Measurements from ENCODE around the gene OR2A14.
"Not testable (repeated sequence)": the region's sequence is repeated elsewhere in the genome, so short reads cannot be mapped to it uniquely, and the experiment has no call there.

Gene OR2A14

DNA sequence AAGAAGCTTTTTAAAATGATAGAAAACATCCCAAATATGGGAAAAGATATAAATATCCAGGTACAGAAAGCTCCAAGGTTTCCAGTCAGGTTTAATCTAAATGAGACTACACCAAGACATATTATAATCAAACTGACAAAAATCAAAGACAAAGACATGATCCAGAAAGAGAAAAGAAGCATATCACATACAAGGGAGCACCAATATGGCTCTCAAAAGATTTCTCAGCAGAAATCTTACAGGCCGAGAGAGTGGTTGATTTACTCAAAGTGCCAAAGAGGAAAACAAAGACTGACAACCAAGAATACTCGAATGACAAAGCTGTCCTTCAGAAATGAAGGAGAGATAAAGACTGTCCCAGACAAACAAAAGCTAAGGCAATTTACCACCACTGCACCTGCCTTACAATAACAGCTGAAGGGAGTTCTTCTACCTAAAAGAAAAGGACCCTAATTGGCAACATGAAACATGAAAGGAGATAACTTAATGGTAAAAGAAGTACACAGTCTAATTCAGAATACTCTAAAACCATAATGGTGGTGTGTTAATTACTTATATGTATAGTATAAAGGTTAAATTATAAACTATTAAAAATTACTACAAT, 25.4 kb downstream of the OR2A14 start:
- DNase-seq (ENCODE audit: low spot score): no peak

DNA sequence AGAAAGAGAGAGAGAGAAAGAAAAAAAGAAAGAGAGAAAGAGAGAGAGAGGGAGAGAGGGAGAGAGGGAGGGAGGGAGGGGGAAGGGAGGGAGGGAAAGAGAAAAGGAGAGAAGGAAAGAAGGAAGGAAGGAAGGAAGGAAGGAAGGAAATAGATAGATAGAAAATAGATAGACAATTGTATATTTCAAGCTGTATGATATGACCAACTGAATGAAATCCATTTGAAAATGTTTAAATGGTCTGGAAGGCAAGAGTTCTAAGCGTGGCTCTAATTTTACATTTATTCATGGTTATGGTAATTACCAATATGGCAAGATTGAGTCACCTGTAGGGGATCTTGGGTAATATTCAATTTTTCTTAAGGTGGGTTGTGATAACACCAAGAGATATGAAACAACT, 35.9 kb downstream of the OR2A14 start:
- no peak for DNase-seq (ENCODE audit: low spot score)

DNA sequence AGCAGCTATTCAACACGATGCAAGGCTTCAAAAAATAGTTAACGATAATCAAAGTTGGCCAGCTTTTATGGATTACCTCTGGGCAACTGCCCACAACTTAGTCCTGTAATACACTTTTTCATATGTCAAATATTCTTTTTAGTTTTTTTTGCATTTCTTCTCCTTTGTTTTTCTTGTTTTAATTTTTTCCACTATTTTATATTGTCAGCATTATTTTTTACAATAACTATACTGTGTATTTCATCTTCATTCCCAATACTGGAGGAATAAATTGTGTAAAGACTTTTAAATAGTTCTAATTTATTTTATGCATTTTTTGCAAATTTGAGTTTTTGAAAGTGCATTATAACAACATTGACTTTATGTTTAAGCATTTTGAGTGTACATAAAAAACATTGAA, 41.8 kb downstream of the OR2A14 start:
- DNase-seq (ENCODE audit: low spot score): no peak

DNA sequence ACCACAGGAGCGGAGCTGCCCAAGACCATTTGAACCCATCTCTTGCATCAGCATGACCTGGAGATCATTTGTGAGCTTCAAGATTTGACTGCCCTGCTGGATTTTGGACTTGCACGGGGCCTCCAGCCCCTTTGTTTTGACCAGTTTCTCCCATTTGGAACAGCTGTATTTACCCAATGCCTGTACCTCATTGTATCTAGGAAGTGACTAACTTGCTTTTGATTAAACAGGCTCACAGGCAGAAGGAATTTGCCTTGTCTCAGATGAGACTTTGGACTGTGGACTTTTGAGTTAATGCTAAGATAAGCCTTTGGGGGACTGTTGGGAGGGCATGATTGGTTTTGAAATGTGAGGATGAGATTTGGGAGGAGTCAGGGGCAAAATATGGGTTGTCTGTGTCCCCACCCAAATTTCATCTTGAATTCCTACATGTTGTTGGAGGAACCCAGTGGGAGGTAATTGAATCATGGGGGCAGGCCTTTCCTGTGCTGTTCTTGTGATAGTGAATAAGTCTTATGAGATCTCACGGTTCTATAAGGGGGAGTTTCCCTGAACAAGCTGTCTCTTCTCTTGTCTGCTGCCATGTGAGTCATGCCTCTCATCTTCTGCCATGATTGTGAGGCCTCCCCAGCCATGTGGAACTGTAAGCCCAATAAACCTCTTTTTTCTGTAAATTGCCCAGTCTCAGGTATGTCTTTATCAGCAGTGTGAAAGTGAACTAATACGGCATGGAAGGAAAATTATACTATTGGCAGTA, 48.8 kb downstream of the OR2A14 start:
- not testable (repeated sequence) for DNase-seq (ENCODE audit: low spot score)

DNA sequence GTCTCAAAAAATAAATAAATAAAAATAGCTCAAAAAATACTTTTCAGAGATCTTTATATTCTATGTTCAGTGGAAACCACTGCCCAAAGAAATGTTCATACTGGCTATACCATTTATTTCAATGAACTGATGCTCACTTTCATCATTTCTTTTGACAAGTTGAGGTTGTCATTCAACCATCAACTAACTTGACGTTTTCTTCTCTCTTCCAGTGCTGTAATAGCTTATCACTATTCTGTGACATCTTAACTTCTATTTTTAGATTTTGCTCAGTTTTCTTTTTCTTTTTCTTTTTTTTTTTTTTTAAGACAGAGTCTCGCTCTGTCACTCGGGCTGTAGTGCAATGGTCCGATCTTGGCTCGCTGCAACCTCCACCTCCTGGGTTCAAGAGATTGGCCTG, 51.6 kb downstream of the OR2A14 start:
- DNase-seq (ENCODE audit: low spot score): no peak

DNA sequence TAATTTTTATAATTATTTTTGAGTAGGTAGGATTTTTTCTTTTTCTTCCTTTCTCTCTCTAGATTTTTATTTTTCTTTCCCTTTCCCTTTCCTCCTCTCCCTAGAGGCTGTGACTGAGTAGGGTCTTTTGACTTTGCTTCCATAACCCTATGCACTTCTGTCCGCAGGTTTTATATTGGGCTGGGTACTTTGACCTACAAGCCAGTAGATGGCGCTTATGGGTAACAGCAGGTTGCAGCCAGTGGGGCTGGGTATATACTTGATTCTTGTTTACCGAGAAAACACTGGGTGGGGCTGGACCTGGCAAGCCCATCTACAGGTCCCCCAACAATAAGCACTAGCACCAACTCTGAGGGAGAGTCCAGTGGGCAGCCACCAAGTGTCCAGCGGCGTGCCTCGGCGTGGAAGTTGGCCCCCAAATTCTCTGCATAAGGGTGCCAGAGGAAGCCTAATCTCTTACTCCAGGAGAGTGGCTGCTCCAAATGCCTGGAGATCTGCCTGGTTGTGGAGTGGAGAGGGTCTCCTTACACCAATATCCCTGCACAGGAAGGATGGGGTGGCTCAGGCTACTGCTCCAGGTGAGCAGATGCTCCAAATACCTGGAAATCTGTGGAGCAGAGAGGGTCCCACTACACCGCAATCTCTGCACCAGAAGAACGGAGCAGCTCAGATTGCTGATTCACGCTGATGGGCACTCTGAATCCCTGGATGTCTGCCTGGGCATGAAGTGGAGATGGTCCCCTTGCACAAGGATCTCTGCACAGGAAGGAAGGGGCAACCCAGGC, 55.6 kb downstream of the OR2A14 start:
- DNase-seq (ENCODE audit: low spot score): peak; percentile 56

DNA sequence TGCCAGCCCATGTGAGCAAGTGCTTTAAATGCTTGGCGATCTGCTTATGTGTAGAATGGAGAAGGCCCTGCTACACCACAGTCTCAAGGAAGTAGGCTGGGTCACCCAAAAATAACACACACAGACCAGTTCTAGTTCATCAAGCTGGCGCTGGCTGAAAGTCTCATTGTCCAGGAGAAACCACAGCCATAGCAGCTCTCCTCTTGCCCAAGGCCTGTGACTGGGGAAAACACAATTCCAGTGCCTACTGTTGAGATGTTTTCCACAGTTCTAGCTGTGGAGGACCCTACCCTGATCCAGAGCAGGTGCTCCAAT, 56.1 kb downstream of the OR2A14 start:
- DNase-seq (ENCODE audit: low spot score): not testable (repeated sequence)

Measured in CD4-positive, alpha-beta T cell treated with Interleukin-15 for 4 hours (primary cell).